Liver (tissue), 3 donors: ENCODE measurements around the gene ASPSCR1.

ENCODE experiments used
- EGR1 ChIP-seq, 2 donors: IDR thresholded peaks; 2 replicates each; pipeline ENCODE4 v1.6.1; 2016 to 2018; ENCODE audit warnings: antibody characterized with exemption in 2 of 2, low read depth in 2 of 2
- GABPA ChIP-seq, 2 donors: IDR thresholded peaks in 1 of 2; conservative IDR thresholded peaks in 1 of 2; 2 replicates each; pipeline ENCODE4 v1.6.1; 2016; ENCODE audit warnings: antibody characterized with exemption in 2 of 2, mild to moderate bottlenecking in 1 of 2, moderate library complexity in 1 of 2
- JUND ChIP-seq, 2 donors: IDR thresholded peaks; 2 replicates each; pipeline ENCODE4 v1.6.1; 2016; ENCODE audit warnings: antibody characterized with exemption in 2 of 2
- RAD21 ChIP-seq, 2 donors: IDR thresholded peaks; 2 replicates each; pipeline ENCODE4 v1.6.1; 2016; ENCODE audit warnings: antibody characterized with exemption in 2 of 2, mild to moderate bottlenecking in 2 of 2
- TAF1 ChIP-seq: conservative IDR thresholded peaks from 2 replicates; pipeline ENCODE4 v1.6.1; 2016; ENCODE audit warnings: antibody characterized with exemption, mild to moderate bottlenecking
- YY1 ChIP-seq: IDR thresholded peaks from 2 replicates; pipeline ENCODE4 v1.6.1; 2016; ENCODE audit warnings: antibody characterized with exemption, mild to moderate bottlenecking
- TF ChIP-seq, protein P1 (sequence below): fragments of 150-350 bp; IDR thresholded peaks from 2 replicates; pipeline ENCODE4 v1.5.1; 2017; ENCODE audit warnings: improper control_type of control experiment, low read depth, low read length; ENCODE audit not compliant: missing input control
- TF ChIP-seq, protein P2 (sequence below): IDR thresholded peaks from 2 replicates; pipeline ENCODE4 v1.6.1; 2016; ENCODE audit warnings: antibody characterized with exemption, mild to moderate bottlenecking
- TF ChIP-seq, protein P3 (sequence below): IDR thresholded peaks from 2 replicates; pipeline ENCODE4 v1.6.1; 2016; ENCODE audit warnings: antibody characterized with exemption
- donor health status: healthy.
- donor health status: healthy.

DNA sequence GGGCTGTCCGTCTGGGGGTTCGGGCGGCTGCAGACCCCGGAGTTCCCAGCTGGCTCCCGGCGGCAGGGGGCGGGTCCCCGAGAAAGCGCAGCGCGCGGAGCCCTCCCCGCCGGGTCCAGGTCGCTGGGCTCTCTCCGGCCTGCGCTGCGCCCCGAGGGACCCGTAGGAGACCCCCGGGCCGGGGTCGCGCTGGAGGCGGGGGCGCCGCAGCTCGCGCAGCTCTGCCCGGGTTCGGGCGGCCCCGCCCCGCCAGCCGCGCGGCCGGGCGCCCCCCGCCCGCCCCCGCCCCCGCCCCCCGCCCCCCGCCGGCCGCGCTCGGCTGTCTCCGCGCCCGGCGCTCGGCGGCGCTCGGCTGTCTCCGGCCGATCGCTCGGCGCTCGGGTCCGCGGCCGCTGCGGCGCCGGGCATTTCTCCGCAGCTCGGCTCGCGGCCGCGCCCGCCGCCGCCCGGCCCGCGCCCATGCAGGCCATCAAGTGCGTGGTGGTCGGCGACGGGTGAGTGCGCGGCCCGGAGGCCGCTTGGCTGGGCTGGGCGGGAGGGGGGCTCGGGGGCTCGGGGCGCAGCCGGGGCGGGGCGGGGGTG lies 54.0 kb downstream of the ASPSCR1 start, which contains the start of gene RAC3:
- TF ChIP-seq, protein P1, sequence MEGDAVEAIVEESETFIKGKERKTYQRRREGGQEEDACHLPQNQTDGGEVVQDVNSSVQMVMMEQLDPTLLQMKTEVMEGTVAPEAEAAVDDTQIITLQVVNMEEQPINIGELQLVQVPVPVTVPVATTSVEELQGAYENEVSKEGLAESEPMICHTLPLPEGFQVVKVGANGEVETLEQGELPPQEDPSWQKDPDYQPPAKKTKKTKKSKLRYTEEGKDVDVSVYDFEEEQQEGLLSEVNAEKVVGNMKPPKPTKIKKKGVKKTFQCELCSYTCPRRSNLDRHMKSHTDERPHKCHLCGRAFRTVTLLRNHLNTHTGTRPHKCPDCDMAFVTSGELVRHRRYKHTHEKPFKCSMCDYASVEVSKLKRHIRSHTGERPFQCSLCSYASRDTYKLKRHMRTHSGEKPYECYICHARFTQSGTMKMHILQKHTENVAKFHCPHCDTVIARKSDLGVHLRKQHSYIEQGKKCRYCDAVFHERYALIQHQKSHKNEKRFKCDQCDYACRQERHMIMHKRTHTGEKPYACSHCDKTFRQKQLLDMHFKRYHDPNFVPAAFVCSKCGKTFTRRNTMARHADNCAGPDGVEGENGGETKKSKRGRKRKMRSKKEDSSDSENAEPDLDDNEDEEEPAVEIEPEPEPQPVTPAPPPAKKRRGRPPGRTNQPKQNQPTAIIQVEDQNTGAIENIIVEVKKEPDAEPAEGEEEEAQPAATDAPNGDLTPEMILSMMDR = no peak
- TF ChIP-seq, protein P2, sequence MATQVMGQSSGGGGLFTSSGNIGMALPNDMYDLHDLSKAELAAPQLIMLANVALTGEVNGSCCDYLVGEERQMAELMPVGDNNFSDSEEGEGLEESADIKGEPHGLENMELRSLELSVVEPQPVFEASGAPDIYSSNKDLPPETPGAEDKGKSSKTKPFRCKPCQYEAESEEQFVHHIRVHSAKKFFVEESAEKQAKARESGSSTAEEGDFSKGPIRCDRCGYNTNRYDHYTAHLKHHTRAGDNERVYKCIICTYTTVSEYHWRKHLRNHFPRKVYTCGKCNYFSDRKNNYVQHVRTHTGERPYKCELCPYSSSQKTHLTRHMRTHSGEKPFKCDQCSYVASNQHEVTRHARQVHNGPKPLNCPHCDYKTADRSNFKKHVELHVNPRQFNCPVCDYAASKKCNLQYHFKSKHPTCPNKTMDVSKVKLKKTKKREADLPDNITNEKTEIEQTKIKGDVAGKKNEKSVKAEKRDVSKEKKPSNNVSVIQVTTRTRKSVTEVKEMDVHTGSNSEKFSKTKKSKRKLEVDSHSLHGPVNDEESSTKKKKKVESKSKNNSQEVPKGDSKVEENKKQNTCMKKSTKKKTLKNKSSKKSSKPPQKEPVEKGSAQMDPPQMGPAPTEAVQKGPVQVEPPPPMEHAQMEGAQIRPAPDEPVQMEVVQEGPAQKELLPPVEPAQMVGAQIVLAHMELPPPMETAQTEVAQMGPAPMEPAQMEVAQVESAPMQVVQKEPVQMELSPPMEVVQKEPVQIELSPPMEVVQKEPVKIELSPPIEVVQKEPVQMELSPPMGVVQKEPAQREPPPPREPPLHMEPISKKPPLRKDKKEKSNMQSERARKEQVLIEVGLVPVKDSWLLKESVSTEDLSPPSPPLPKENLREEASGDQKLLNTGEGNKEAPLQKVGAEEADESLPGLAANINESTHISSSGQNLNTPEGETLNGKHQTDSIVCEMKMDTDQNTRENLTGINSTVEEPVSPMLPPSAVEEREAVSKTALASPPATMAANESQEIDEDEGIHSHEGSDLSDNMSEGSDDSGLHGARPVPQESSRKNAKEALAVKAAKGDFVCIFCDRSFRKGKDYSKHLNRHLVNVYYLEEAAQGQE = no peak
- no peak for TF ChIP-seq TAF1
- TF ChIP-seq JUND (IDR thresholded peaks at IDR 0.05) = no peak
- no peak for TF ChIP-seq GABPA (IDR thresholded peaks at IDR 0.05 in 1 of 2, conservative IDR thresholded peaks at IDR 0.05 in 1 of 2)
- no peak for TF ChIP-seq EGR1 (IDR thresholded peaks at IDR 0.05; ENCODE audit: low read depth in 2 of 2)
- TF ChIP-seq, protein P3, sequence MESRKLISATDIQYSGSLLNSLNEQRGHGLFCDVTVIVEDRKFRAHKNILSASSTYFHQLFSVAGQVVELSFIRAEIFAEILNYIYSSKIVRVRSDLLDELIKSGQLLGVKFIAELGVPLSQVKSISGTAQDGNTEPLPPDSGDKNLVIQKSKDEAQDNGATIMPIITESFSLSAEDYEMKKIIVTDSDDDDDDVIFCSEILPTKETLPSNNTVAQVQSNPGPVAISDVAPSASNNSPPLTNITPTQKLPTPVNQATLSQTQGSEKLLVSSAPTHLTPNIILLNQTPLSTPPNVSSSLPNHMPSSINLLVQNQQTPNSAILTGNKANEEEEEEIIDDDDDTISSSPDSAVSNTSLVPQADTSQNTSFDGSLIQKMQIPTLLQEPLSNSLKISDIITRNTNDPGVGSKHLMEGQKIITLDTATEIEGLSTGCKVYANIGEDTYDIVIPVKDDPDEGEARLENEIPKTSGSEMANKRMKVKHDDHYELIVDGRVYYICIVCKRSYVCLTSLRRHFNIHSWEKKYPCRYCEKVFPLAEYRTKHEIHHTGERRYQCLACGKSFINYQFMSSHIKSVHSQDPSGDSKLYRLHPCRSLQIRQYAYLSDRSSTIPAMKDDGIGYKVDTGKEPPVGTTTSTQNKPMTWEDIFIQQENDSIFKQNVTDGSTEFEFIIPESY = no peak
- TF ChIP-seq RAD21 (IDR thresholded peaks at IDR 0.05) = no peak
- no peak for TF ChIP-seq YY1
